ENCODE measurements around the gene MAST4. TPM values are rescaled to one million over a fixed set of nuclear protein-coding genes. Genes with fewer than 3 reads are reported as not detected.
"Not testable (repeated sequence)": the region's sequence is repeated elsewhere in the genome, so short reads cannot be mapped to it uniquely, and the experiment has no call there.

Gene MAST4
- total RNA-seq, 1 donor from 2014 or later: 45.2 TPM

GRCh38 chr5:66742083-66742895 is 146.1 kb downstream of the MAST4 start:
- no peak for DNase-seq (ENCODE audit: low spot score)

DNA sequence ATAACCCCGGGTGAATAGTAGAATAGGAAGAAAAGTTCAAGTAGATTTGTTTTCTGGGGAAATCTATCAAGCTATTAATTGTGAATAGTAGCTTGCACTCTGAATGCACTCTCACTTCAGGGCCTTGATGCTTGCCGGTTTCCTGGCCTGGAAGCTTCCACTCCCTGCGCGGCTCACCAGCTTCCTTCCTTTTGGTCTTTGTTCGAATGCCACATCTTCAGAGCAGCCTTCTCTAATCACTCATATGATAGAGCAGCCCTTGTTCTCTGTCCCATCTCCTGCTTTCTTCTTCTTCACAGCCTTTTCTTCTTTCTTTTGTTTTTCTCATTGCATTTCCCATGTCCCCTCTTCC is 146.7 kb downstream of the MAST4 start:
- DNase-seq (ENCODE audit: low spot score): no peak

DNA sequence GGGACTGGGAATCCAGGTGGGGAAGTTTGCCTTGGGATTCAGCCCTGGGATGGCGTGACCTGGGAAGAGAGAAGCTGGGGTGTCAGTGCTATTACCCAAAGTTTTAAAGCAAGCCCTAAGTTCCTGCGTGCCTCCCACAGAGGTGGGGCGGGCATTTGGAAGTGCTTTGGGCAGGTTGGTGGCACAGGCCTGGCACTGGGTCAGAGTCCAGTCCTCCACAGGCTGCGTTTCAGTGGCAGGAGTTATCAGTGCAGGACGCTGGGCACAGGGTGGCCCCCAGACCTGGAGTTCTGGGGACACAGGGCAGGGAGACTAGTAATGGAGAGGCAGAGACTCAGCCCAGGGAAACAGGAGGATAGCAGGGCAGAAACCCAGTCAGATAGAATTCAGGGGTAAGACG is 147.2 kb downstream of the MAST4 start:
- no peak for DNase-seq (ENCODE audit: low spot score)

DNA sequence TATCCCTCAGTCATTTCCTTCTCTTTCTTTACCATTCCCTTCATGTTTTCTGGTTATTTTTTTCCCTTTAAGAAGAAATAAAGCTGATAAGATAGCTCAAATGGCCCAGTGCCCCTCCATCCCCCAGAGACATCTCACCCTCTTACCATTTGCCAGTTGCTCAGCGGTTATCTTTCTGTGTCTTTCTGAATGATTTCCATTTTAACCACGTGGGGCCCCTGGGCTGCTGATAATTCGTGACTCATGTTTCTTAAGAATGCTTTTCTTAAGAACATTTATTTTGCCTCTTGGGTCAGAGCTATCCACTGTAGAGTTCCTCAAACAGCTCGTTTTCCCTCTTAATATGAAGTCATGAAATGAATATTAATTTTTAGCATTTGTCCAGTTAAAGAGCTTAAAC is 147.8 kb downstream of the MAST4 start:
- DNase-seq (ENCODE audit: low spot score): no peak

DNA sequence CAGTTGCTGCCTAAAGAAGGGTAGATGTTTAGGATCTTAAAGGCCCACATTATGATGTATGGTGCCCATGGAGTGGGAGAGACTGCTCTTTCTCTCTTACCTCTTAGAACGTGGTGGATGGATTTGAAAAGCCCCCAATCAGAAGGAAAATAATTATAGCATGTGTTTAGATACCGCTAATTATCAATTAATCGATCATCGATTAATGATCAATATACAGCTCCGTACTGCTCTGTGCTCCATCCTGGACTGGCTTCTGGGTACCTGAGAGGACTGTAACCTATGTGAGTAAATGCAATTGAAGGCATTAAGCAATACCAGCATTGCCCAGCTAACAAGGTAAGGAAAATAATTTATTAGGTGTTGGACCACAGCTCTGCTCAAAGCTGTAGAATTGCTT is 149.1 kb downstream of the MAST4 start:
- no peak for DNase-seq (ENCODE audit: low spot score)

DNA sequence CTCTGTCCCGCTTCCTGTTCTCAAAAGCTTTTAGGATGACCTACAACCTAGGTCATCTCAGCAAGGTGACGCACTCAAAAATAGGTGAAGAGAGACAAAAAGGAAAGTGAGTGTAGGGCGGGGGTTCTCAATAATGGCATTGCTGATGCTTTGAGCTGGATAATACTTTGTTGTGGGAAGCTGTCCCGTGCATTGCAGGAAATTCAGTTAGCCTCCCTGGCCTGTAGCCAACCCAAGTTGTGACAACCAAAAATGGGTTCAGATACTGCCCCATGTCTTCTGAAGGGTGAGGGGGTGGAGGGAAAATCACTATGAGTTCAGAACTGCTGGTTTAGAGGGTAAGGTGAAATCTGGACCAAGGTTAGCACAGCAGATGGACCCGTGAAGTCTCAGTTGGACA is 151.4 kb downstream of the MAST4 start:
- no peak for DNase-seq (ENCODE audit: low spot score)

DNA sequence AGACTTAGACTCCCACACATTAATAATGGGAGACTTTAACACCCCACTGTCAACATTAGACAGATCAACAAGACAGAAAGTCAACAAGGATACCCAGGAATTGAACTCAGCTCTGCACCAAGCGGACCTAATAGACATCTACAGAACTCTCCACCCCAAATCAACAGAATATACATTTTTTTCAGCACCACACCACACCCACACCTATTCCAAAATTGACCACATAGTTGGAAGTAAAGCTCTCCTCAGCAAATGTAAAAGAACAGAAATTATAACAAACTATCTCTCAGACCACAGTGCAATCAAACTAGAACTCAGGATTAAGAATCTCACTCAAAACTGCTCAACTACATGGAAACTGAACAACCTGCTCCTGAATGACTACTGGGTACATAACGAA is 156.5 kb downstream of the MAST4 start:
- not testable (repeated sequence) for DNase-seq (ENCODE audit: low spot score)

- DNase-seq (ENCODE audit: low spot score): no peak
Observed at GRCh38 chr5:66757219-66757833, 161.1 kb downstream of the MAST4 start.

GRCh38 chr5:66757834-66758371 is 161.7 kb downstream of the MAST4 start:
- DNase-seq (ENCODE audit: low spot score): no peak

DNA sequence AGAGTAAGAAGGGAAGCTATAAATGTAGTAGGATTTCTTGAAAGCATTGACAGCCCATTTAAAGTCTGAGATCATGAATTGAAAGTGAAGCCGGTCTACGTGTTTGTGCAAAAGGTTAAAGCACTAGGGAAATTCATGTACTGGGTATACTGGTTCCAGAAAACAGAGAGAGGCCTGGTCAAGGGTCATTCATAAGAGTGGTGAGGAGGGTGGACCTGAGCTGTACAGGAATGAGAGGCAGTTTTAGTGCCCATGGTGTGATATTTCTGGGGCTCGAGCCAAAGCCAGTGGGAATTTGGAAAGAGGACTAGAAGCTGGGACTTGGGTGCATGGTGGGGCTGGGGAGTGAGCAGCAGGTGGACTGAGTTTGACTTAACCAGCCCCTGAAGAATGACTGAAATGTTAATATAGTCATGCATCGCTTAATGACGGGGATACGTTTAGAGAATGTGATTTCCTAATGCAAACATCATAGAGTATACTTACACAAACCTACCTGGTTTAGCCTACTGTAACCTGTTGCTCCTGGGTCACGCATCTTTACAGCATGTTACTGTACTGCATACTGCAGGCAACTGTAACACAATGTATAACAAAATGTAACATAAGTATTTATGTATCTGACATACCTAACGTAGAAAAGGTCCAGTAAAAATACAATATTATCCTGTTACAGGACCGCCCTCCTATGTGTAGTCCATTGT is 173.0 kb downstream of the MAST4 start:
- no peak for DNase-seq (ENCODE audit: low spot score)

DNA sequence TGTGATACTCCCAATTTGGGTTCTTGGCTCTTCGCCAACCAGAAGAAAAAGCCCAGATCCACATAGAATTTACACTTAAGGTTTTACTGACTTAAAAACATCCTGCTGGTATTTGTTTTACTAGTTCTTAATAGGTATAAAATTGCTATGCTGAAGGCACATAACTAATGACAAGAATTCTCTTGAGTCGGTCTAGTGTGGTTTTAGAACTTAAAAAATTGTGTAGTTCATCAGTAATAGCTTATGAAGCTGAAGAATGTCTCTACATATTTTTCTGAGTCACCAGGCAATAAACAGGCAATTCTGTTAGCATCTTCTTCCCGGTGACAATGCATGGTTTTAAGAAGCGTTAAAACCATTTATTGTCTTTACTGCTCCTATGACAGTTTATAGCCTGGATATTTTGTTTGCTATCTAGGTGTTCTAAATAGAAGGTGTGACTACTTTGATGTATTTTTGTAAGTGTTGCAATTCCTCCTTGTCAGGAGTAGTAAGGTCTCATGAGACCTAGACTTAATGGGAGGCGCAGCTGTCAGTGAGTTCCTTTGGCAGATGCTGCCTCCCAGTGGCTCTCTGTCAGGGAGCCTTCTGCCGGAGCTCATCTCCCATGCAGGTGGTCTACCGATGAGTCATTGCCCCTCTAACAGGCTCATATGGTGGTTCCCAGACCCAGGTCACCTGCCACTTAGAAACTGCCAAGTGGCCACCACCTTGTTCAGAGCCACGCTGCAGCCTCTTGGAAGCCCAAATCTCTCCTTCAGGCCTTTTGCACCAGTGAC is 173.8 kb downstream of the MAST4 start:
- DNase-seq (ENCODE audit: low spot score): no peak

DNA sequence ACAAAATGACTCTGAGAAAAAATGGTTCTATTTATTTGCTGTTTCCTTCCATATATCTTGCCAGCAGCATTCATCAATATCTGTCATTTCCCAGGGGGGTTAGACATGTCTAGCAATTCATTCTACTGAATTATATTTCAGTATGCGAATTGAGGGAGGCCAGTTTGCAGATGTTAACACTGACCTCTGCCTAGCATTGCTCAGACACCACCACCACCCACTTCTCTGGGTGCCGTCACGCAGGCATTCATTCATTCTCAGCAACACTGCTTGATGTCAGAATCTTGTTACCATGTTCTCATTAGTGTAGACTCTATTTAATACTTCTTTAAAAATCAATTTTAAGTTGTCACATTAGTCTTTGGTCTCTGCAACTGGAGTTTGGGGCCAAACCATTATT is 181.7 kb downstream of the MAST4 start:
- no peak for DNase-seq (ENCODE audit: low spot score)

- no peak for DNase-seq (ENCODE audit: low spot score)
Observed at GRCh38 chr5:66779528-66779927, 183.3 kb downstream of the MAST4 start.

GRCh38 chr5:66788556-66788955 is 192.4 kb downstream of the MAST4 start:
- no peak for DNase-seq (ENCODE audit: low spot score)

DNA sequence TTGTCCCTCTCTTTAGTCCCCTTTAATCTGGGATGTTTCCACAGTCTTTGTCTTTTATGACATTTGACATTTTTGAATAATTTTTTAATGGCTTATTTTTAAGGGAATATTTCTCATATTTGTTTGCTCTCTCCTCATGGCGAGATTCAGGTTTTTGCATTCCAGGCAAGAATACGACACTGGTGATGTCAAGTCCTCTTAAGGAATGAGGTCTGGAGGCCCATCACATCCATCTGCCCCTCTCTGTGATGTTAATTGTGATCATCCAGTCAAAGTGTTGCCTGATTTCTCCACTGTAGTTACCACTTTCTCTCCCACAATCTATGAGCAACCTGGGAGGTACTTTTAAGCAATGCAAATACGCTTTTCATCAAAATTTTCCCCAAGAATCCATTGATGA is 193.2 kb downstream of the MAST4 start:
- no peak for DNase-seq (ENCODE audit: low spot score)

- no peak for DNase-seq (ENCODE audit: low spot score)
Observed at GRCh38 chr5:66793049-66793448, 196.9 kb downstream of the MAST4 start.

- no peak for DNase-seq (ENCODE audit: low spot score)
Observed at GRCh38 chr5:66795682-66796081, 199.5 kb downstream of the MAST4 start.

- DNase-seq (ENCODE audit: low spot score): no peak
Observed at GRCh38 chr5:66796305-66797292, 200.4 kb downstream of the MAST4 start.

- DNase-seq (ENCODE audit: low spot score): no peak
Observed at GRCh38 chr5:66802941-66803340, 206.7 kb downstream of the MAST4 start.

Measured in mesenteric fat pad (tissue), 1 donor.